Measurements from ENCODE around the gene CSRP1. TPM values are rescaled to one million over a fixed set of nuclear protein-coding genes. Genes with fewer than 3 reads are reported as not detected.

Gene CSRP1
- total RNA-seq, 3 donors from 2014 or later = 186 to 1,491 (median 767) TPM

- H3K36me3 ChIP-seq = no peaks in the 10 kb centered on the region
- intact Hi-C loops (cut with DNase I; ENCODE audit: low total_unique reads) = no loop called here
- H3K27me3 ChIP-seq = no peaks in the 10 kb centered on the region
- peak in 1 of 2 donors; percentile 78 for DNase-seq (ENCODE audit: low spot score in 2 of 2)
- peak overlapping the region in 2 of 3 donors; percentile 88 to 96 for H3K4me3 ChIP-seq
- TF ChIP-seq POLR2AphosphoS5 (IDR thresholded peaks at IDR 0.05) (peak in 1 of 3 donors; percentile 56), POLR2A (IDR thresholded peaks at IDR 0.05) (no peak)
- TF ChIP-seq, protein P1, sequence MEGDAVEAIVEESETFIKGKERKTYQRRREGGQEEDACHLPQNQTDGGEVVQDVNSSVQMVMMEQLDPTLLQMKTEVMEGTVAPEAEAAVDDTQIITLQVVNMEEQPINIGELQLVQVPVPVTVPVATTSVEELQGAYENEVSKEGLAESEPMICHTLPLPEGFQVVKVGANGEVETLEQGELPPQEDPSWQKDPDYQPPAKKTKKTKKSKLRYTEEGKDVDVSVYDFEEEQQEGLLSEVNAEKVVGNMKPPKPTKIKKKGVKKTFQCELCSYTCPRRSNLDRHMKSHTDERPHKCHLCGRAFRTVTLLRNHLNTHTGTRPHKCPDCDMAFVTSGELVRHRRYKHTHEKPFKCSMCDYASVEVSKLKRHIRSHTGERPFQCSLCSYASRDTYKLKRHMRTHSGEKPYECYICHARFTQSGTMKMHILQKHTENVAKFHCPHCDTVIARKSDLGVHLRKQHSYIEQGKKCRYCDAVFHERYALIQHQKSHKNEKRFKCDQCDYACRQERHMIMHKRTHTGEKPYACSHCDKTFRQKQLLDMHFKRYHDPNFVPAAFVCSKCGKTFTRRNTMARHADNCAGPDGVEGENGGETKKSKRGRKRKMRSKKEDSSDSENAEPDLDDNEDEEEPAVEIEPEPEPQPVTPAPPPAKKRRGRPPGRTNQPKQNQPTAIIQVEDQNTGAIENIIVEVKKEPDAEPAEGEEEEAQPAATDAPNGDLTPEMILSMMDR (IDR thresholded peaks at IDR 0.05) = peak in 1 of 3 donors; percentile 4
- no peaks in the 10 kb centered on the region for H3K9me3 ChIP-seq
- H3K4me1 ChIP-seq = peaks cover 28 to 32% of the 10 kb centered on the region in 2 donors
- peak overlapping the region; percentile 97 to 99 for H3K27ac ChIP-seq
Measured at GRCh38 chr1:201499795-201500669, 6.9 kb downstream of the CSRP1 start.

- Histone ChIP-seq H3K36me3 (no peaks in the 10 kb centered on the region), H3K9me3 (no peaks in the 10 kb centered on the region), H3K4me3 (peak overlapping the region in 2 of 3 donors; percentile 16 to 96), H3K27me3 (no peaks in the 10 kb centered on the region), H3K4me1 (peaks cover 32 to 40% of the 10 kb centered on the region in 2 donors), H3K27ac (peak overlapping the region; percentile 97 to 99)
- TF ChIP-seq POLR2AphosphoS5 (IDR thresholded peaks at IDR 0.05) (no peak), POLR2A (IDR thresholded peaks at IDR 0.05) (no peak)
- TF ChIP-seq, protein P1 (IDR thresholded peaks at IDR 0.05) = no peak
- no peak for DNase-seq (ENCODE audit: low spot score in 2 of 2)
- intact Hi-C loops (cut with DNase I; ENCODE audit: low total_unique reads) = no loop called here
Measured at GRCh38 chr1:201499191-201499590, 7.7 kb downstream of the CSRP1 start.

DNA sequence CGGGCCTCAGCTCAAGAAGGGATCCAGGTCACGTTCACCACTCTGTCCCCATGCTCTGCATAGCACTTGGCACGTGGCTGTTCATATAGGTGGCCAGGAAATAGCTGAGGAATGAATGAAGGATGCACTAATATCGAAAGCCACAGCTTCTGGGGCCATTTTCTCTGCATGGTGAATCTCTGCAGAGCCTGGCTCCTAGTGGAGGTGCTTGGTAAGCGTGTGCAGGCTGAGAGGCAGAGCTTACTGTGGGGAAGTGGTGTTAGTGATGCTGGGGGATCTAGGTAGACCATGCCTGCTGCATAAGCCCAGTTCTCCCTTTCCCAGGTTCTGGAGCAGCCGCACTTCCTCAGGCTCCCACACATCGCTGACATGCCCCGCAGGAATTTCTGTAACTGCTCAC, 8.3 kb downstream of the CSRP1 start:
- Histone ChIP-seq H3K4me1 (peaks cover 34 to 46% of the 10 kb centered on the region in 2 donors), H3K27ac (peak overlapping the region; percentile 97 to 99), H3K36me3 (no peaks in the 10 kb centered on the region), H3K4me3 (peak overlapping the region in 2 of 3 donors; percentile 16 to 96), H3K27me3 (no peaks in the 10 kb centered on the region), H3K9me3 (no peaks in the 10 kb centered on the region)
- intact Hi-C loops (cut with DNase I; ENCODE audit: low total_unique reads) = no loop called here
- TF ChIP-seq POLR2A (IDR thresholded peaks at IDR 0.05) (no peak), POLR2AphosphoS5 (IDR thresholded peaks at IDR 0.05) (peak in 1 of 3 donors; percentile 2)
- DNase-seq (ENCODE audit: low spot score in 2 of 2) = no peak

- Histone ChIP-seq H3K4me1 (peaks cover 34 to 52% of the 10 kb centered on the region in 2 donors), H3K4me3 (peak overlapping the region in 2 of 3 donors; percentile 16 to 96), H3K27me3 (no peaks in the 10 kb centered on the region), H3K36me3 (no peaks in the 10 kb centered on the region), H3K9me3 (no peaks in the 10 kb centered on the region), H3K27ac (peak overlapping the region; percentile 97 to 99)
- intact Hi-C loops (cut with DNase I; ENCODE audit: low total_unique reads) = no loop called here
- TF ChIP-seq POLR2A (IDR thresholded peaks at IDR 0.05) = no peak
- TF ChIP-seq, protein P1 (IDR thresholded peaks at IDR 0.05) = no peak
- TF ChIP-seq POLR2AphosphoS5 (IDR thresholded peaks at IDR 0.05) = peak in 2 of 3 donors; percentile 13 to 22
- DNase-seq (ENCODE audit: low spot score in 2 of 2) = no peak
Measured at GRCh38 chr1:201497935-201498509, 8.9 kb downstream of the CSRP1 start.

GRCh38 chr1:201496296-201496690, 10.6 kb downstream of the CSRP1 start:
- H3K4me1 ChIP-seq = peaks cover 28 to 59% of the 10 kb centered on the region in 2 donors
- H3K9me3 ChIP-seq = no peaks in the 10 kb centered on the region
- peak overlapping the region; percentile 97 to 99 for H3K27ac ChIP-seq
- TF ChIP-seq, protein P1 (IDR thresholded peaks at IDR 0.05) = no peak
- H3K36me3 ChIP-seq = no peaks in the 10 kb centered on the region
- H3K27me3 ChIP-seq = no peaks in the 10 kb centered on the region
- peak in 1 of 2 donors; percentile 48 for DNase-seq (ENCODE audit: low spot score in 2 of 2)
- peak overlapping the region in 2 of 3 donors; percentile 32 to 37 for H3K4me3 ChIP-seq
- intact Hi-C loops (cut with DNase I; ENCODE audit: low total_unique reads) = no loop called here
